HCT116 (cell line): ENCODE results near the gene MOV10L1. TPM values are rescaled to one million over a fixed set of nuclear protein-coding genes. Genes with fewer than 3 reads are reported as not detected.

ENCODE experiments used
- ATAC-seq: fragments of 200-7000 bp; cut with Tn5 transposase; 2 replicates; pipeline ENCODE4 v1.9.1; 2020; ENCODE audit warnings: mild to moderate bottlenecking, moderate library complexity
- BruUV-seq: library from RNA; stranded (reverse); fragments of 400-500 nt; replicated peaks from 2 replicates; lab custom pipeline; 2021; lab: Mats Ljungman, UMichigan
- CTCF ChIA-PET: fragments of 300-600 bp; sonication (Branson Sonifier 250); formaldehyde crosslinking; loops from one replicate; lab custom pipeline; 2021; ENCODE audit warnings: antibody characterized with exemption; lab: Charles Lee
- POLR2A ChIA-PET: fragments of 300-600, 350-600 bp; sonication (Branson Sonifier 250); formaldehyde crosslinking; loops from one replicate; lab custom pipeline; 2021; ENCODE audit warnings: antibody characterized with exemption; lab: Charles Lee
- RAD21 ChIA-PET, 2 experiments: fragments of 300-600 bp; sonication (Branson Sonifier 250); formaldehyde crosslinking; loops; one replicate each; lab custom pipeline; 2023; ENCODE audit warnings: low total read pairs in 2 of 2; ENCODE audit not compliant: uncharacterized antibody in 2 of 2, unreplicated experiment in 2 of 2, low non-redundant PET in 1 of 2; lab: Charles Lee
- DNase-seq: peaks from one replicate; pipeline ENCODE4 v3.0.0-alpha.2; 2010; ENCODE audit warnings: low read depth, low spot score
- H2AFZ ChIP-seq: fragments of 200-600 bp; shearing (Covaris generic), sonication (generic); 2 replicates; pipeline ENCODE4 v1.6.1; 2017; ENCODE audit warnings: low read depth, mixed run types, mixed read lengths, antibody characterized with exemption, low read length; ENCODE audit not compliant: poor library complexity, severe bottlenecking
- H3K27ac ChIP-seq: 2 replicates; pipeline ENCODE4 v1.5.1; 2012; ENCODE audit warnings: low read depth, low read length
- H3K27me3 ChIP-seq: fragments of 200-600 bp; sonication (generic); 2 replicates; pipeline ENCODE4 v1.6.1; 2016; ENCODE audit warnings: mixed run types, low read length, mixed read lengths; ENCODE audit not compliant: insufficient read depth
- H3K36me3 ChIP-seq, 2 experiments: fragments of 200-500 bp in 1 of 2; fragments of 200-600 bp in 1 of 2; sonication (Bioruptor generic) in 1 of 2; sonication (generic) in 1 of 2; 2 replicates each; pipeline versions ENCODE4 v1.5.1 to v1.6.1; 2014 to 2016; ENCODE audit warnings: low read length in 2 of 2, inconsistent platforms in 1 of 2, mixed read lengths in 1 of 2, mixed run types in 1 of 2; ENCODE audit not compliant: insufficient read depth in 2 of 2, control insufficient read depth in 1 of 2
- H3K4me1 ChIP-seq, 2 experiments: fragments of 200-600 bp in 1 of 2; sonication (generic) in 1 of 2; 2 replicates each; pipeline versions ENCODE4 v1.5.1 to v1.6.1; 2012 to 2017; ENCODE audit warnings: low read length in 2 of 2, inconsistent platforms in 1 of 2, mild to moderate bottlenecking in 1 of 2, mixed read lengths in 1 of 2, mixed run types in 1 of 2, moderate library complexity in 1 of 2; ENCODE audit not compliant: insufficient read depth in 2 of 2, control insufficient read depth in 1 of 2
- H3K4me2 ChIP-seq: fragments of 200-600 bp; sonication (generic); 2 replicates; pipeline ENCODE4 v1.6.1; 2017; ENCODE audit warnings: mixed run types, low read length, mixed read lengths
- H3K4me3 ChIP-seq, 2 experiments: fragments of 200-600 bp in 1 of 2; sonication (generic) in 1 of 2; replicated peaks in 1 of 2; 2 replicates each; pipeline ENCODE4 v1.5.1; 2011 to 2016; ENCODE audit warnings: low read length in 2 of 2, control low read depth in 1 of 2, low read depth in 1 of 2, mild to moderate bottlenecking in 1 of 2, mixed read lengths in 1 of 2, mixed run types in 1 of 2
- H3K79me2 ChIP-seq: fragments of 200-600 bp; sonication (generic); 2 replicates; pipeline ENCODE4 v1.6.1; 2017; ENCODE audit warnings: mild to moderate bottlenecking, mixed run types, low read length, moderate library complexity, mixed read lengths; ENCODE audit not compliant: insufficient read depth
- H3K9ac ChIP-seq: fragments of 200-600 bp; sonication (generic); 2 replicates; pipeline ENCODE4 v1.6.1; 2016; ENCODE audit warnings: low read length, mixed read lengths
- H3K9me2 ChIP-seq: fragments of 200-600 bp; sonication (generic), shearing (Covaris generic); 2 replicates; pipeline ENCODE4 v1.6.1; 2017; ENCODE audit warnings: mixed run types, mild to moderate bottlenecking, moderate library complexity; ENCODE audit not compliant: insufficient read depth
- H3K9me3 ChIP-seq, 2 experiments: fragments of 200-500 bp in 1 of 2; fragments of 200-600 bp in 1 of 2; sonication (Bioruptor generic) in 1 of 2; sonication (generic) in 1 of 2; 2 replicates each; pipeline ENCODE4 v1.6.1; 2014 to 2017; ENCODE audit warnings: low read length in 2 of 2, mixed read lengths in 2 of 2, inconsistent platforms in 1 of 2, low read depth in 1 of 2, mild to moderate bottlenecking in 1 of 2, mixed run types in 1 of 2, moderate library complexity in 1 of 2; ENCODE audit not compliant: control insufficient read depth in 1 of 2, insufficient read depth in 1 of 2
- H4K20me1 ChIP-seq: fragments of 200-600 bp; sonication (generic), shearing (Covaris generic); 2 replicates; pipeline ENCODE4 v1.6.1; 2017; ENCODE audit warnings: mixed run types, mild to moderate bottlenecking, moderate library complexity; ENCODE audit not compliant: insufficient read depth
- EZH2 ChIP-seq: fragments of 200-600 bp; sonication (generic); IDR thresholded peaks from 2 replicates; pipeline ENCODE4 v1.6.1; 2017; ENCODE audit warnings: antibody characterized with exemption, mixed run types
- POLR2AphosphoS5 ChIP-seq: IDR thresholded peaks from 2 replicates; pipeline ENCODE4 v1.6.1; 2011; ENCODE audit warnings: mild to moderate bottlenecking, low read depth, low read length, moderate library complexity
- ZNF274 ChIP-seq: fragments of 200-500 bp; sonication (Bioruptor generic); IDR thresholded peaks from 2 replicates; pipeline ENCODE4 v1.6.1; 2014; ENCODE audit warnings: mild to moderate bottlenecking, low read depth, low read length, inconsistent platforms
- intact Hi-C: fragments of 100-400 bp; cut with micrococcal nuclease; formaldehyde crosslinking; loops from 2 replicates; pipeline ENCODE4 v1.10.0; 2022
- total RNA-seq: library from RNA; stranded (reverse); gene quantifications from one replicate; pipeline ENCODE4 v1.2.1, GENCODE V29; 2021; ENCODE audit not compliant: unreplicated experiment

Gene MOV10L1
- total RNA-seq, 1 experiment from 2014 or later: not detected

GRCh38 chr22:50157709-50158375 is 68.0 kb downstream of the MOV10L1 start:
- Histone ChIP-seq H3K27me3 (peaks cover 10% of the 10 kb centered on the region; the same call in 1 of the 2 replicates), H3K9me3 (no peaks in the 10 kb centered on the region), H3K4me2 (no peak overlapping the region), H3K27ac (no peak overlapping the region), H4K20me1 (no peaks in the 10 kb centered on the region), H3K4me3 (no peak overlapping the region), H3K4me1 (no peaks in the 10 kb centered on the region), H3K79me2 (no peaks in the 10 kb centered on the region), H3K9ac (no peak overlapping the region), H2AFZ (no peak overlapping the region), H3K36me3 (no peaks in the 10 kb centered on the region), H3K9me2 (no peaks in the 10 kb centered on the region)
- intact Hi-C loops: no loop called here
- DNase-seq (no peak), ATAC-seq (peak; percentile 59)
- ChIA-PET CTCF (interaction anchor here (0.9 kb wide), 1 partner anchor 16 kb away, joined by 3 read pairs; no protein-coding TSS in a partner anchor), RAD21 (no interaction called here), POLR2A (no interaction called here)
- no TSS peak for BruUV-seq
- no peak for TF ChIP-seq ZNF274
- no peak for TF ChIP-seq POLR2AphosphoS5

- H3K9ac ChIP-seq: no peak overlapping the region
- no peaks in the 10 kb centered on the region for H3K79me2 ChIP-seq
- no peaks in the 10 kb centered on the region for H3K9me2 ChIP-seq
- intact Hi-C loops: no loop called here
- H2AFZ ChIP-seq: no peak overlapping the region
- RAD21 ChIA-PET: no interaction called here
- POLR2A ChIA-PET: no interaction called here
- H3K4me3 ChIP-seq: no peak overlapping the region
- no peaks in the 10 kb centered on the region for H3K4me1 ChIP-seq
- no peak for ATAC-seq
- no peak for DNase-seq
- no peaks in the 10 kb centered on the region for H4K20me1 ChIP-seq
- CTCF ChIA-PET: no interaction called here
- BruUV-seq: no TSS peak
- TF ChIP-seq EZH2: no peak
- H3K9me3 ChIP-seq: no peaks in the 10 kb centered on the region
- H3K36me3 ChIP-seq: no peaks in the 10 kb centered on the region
- no peak overlapping the region for H3K4me2 ChIP-seq
- H3K27ac ChIP-seq: no peak overlapping the region
- H3K27me3 ChIP-seq: peaks cover 10% of the 10 kb centered on the region; the same call in 1 of the 2 replicates
Measured at GRCh38 chr22:50160947-50161346, 71.1 kb downstream of the MOV10L1 start.
